CD4-positive, alpha-beta T cell (primary cell): ENCODE data around the gene BRD3OS. TPM values are rescaled to one million over a fixed set of nuclear protein-coding genes. Genes with fewer than 3 reads are reported as not detected.
A peak's percentile ranks its signal among the peaks of the same experiment; 100 is the strongest.

Source experiments
- ATAC-seq: fragments of 200-7000 bp; cut with Tn5 transposase; one replicate; pipeline ENCODE4 v1.10.0; 2022; ENCODE audit warnings: mild to moderate bottlenecking; ENCODE audit not compliant: poor library complexity
- CTCF ChIA-PET: fragments of 350-600 bp; sonication (Branson Sonifier 250); formaldehyde crosslinking; loops from one replicate; lab custom pipeline; 2021; ENCODE audit warnings: antibody characterized with exemption, inconsistent platforms; lab: Charles Lee
- POLR2A ChIA-PET: fragments of 350-600 bp; sonication (Branson Sonifier 250); formaldehyde crosslinking; loops from one replicate; lab custom pipeline; 2021; ENCODE audit warnings: antibody characterized with exemption, inconsistent platforms; lab: Charles Lee
- DNase-seq, 14 experiments: peaks; one replicate each; pipeline ENCODE4 v3.0.0-alpha.2; 2013 to 2020; ENCODE audit warnings: mixed read lengths in 2 of 14
- H3K27ac ChIP-seq, 2 donors: one replicate each; pipeline versions ENCODE4 v1.5.1 to v1.7.0; 2013; ENCODE audit warnings: low read length in 2 of 2, low read depth in 1 of 2, mild to moderate bottlenecking in 1 of 2
- H3K27me3 ChIP-seq, 2 experiments: 1 replicate in 1 of 2; 2 replicates in 1 of 2; pipeline versions ENCODE4 v1.6.1 to v1.7.0; 2013; ENCODE audit warnings: low read length in 2 of 2, control low read depth in 1 of 2, mild to moderate bottlenecking in 1 of 2, moderate library complexity in 1 of 2; ENCODE audit not compliant: insufficient read depth in 2 of 2, control insufficient read depth in 1 of 2
- H3K36me3 ChIP-seq: one replicate; pipeline ENCODE4 v1.6.1; 2013; ENCODE audit warnings: low read length, control low read depth; ENCODE audit not compliant: insufficient read depth
- H3K4me1 ChIP-seq: one replicate; pipeline ENCODE4 v1.6.1; 2013; ENCODE audit warnings: low read length, control low read depth; ENCODE audit not compliant: insufficient read depth
- H3K4me3 ChIP-seq: one replicate; pipeline ENCODE4 v1.5.1; 2013; ENCODE audit warnings: mild to moderate bottlenecking, low read length, moderate library complexity
- H3K9me3 ChIP-seq, 2 experiments: 1 replicate in 1 of 2; 2 replicates in 1 of 2; pipeline versions ENCODE4 v1.6.1 to v1.7.0; 2013; ENCODE audit warnings: low read length in 2 of 2, mild to moderate bottlenecking in 2 of 2, control low read depth in 1 of 2, moderate library complexity in 1 of 2; ENCODE audit not compliant: control insufficient read depth in 1 of 2, insufficient read depth in 1 of 2
- H3K27ac Mint-ChIP-seq: one replicate; pipeline ENCODE4 v1.8.0; 2020; ENCODE audit warnings: mixed read lengths
- H3K27me3 Mint-ChIP-seq: one replicate; pipeline ENCODE4 v1.8.0; 2021; ENCODE audit warnings: mixed read lengths
- H3K36me3 Mint-ChIP-seq: one replicate; pipeline ENCODE4 v1.8.0; 2021; ENCODE audit warnings: low read depth, mixed read lengths
- H3K4me1 Mint-ChIP-seq: one replicate; pipeline ENCODE4 v1.8.0; 2021; ENCODE audit warnings: low read depth, mixed read lengths
- H3K4me3 Mint-ChIP-seq: one replicate; pipeline ENCODE4 v1.8.0; 2020; ENCODE audit warnings: mild to moderate bottlenecking, mixed read lengths
- H3K9me3 Mint-ChIP-seq: one replicate; pipeline ENCODE4 v1.8.0; 2020; ENCODE audit warnings: mixed read lengths
- CTCF ChIP-seq: fragments of 200-600 bp; IDR thresholded peaks from one replicate; pipeline ENCODE4 v1.8.0; 2022; ENCODE audit warnings: antibody characterized with exemption, mild to moderate bottlenecking
- intact Hi-C, 2 experiments: fragments of 100-400 bp; cut with DNase I in 1 of 2; cut with micrococcal nuclease in 1 of 2; formaldehyde crosslinking; loops; one replicate each; pipeline versions ENCODE4 v1.15.1 to v1.9.0; 2023 to 2025; cut with DNase I, micrococcal nuclease
- polyA plus RNA-seq, 2 donors: library from polyadenylated mRNA; unstranded; fragments of 120-200 nt; gene quantifications; one replicate each; pipeline ENCODE4 v1.2.1, GENCODE V29; 2013
- total RNA-seq, 174 experiments: library from RNA in 2 of 174; stranded (reverse) in 2 of 174; gene quantifications; one replicate each; pipeline ENCODE4 v1.2.3 and lab custom pipeline; 2021 to 2026

Gene BRD3OS
- total RNA-seq (1 to 10 TPM; 4.0 to 4.9 TPM), total RNA-seq (lab: John Stamatoyannopoulos, UW) (7.0 to 35.0 (median 22.2) reads per million in 172 experiments)
- 11.0 TPM for polyA plus RNA-seq (2013, experiment 1 of 2)
- 11.3 TPM for polyA plus RNA-seq (2013, experiment 2 of 2)

- Mint-ChIP-seq H3K36me3 (peaks cover 3% of the 10 kb centered on the region), H3K4me3 (peak within 1 kb of the TSS; percentile 88), H3K9me3 (no peaks in the 10 kb centered on the region), H3K27ac (peak within 1 kb of the TSS; percentile 27), H3K4me1 (no peaks in the 10 kb centered on the region), H3K27me3 (no peaks in the 10 kb centered on the region)
- ATAC-seq (peak; percentile 88), DNase-seq (peak; percentile 83 to 98 (median 92))
- no peaks in the 10 kb centered on the region for H3K9me3 ChIP-seq
- H3K27me3 ChIP-seq = no peaks in the 10 kb centered on the region
- intact Hi-C loops = loop anchor here (1.0 to 10.0 kb wide), 7 partner anchors 33 to 670 kb away; partner anchors contain the start of genes BRD3 (in 2 of the 2), RXRA (in 1 of the 2), SURF1 (in 1 of the 2) and SURF2 (in 1 of the 2)
- peaks cover 13% of the 10 kb centered on the region for H3K4me1 ChIP-seq
- peak within 1 kb of the TSS; percentile 30 to 34 for H3K27ac ChIP-seq
- H3K4me3 ChIP-seq = peak within 1 kb of the TSS; percentile 82
- no peak for TF ChIP-seq CTCF
- no peaks in the 10 kb centered on the region for H3K36me3 ChIP-seq
- ChIA-PET CTCF (interaction anchor here (0.6 to 2.1 kb wide), 4 partner anchors 31 to 621 kb away, joined by 3 to 10 read pairs (median 3); no protein-coding TSS in a partner anchor), POLR2A (interaction anchor here (0.6 to 3.0 kb wide), 6 partner anchors 10 to 139 kb away, joined by 3 to 20 read pairs (median 6); partner anchors contain the start of genes RNU6ATAC and WDR5)
Observed at GRCh38 chr9:134024828-134025605, at the start of gene BRD3OS. Gene BRD3OS (plus strand): TSS chr9:134025481. CDS start chr9:134026748, 1,267 bp downstream.

GRCh38 chr9:133975511-133975910 is 49.8 kb upstream of the BRD3OS start:
- ChIA-PET CTCF (no interaction called here), POLR2A (no interaction called here)
- no peaks in the 10 kb centered on the region for H3K4me1 Mint-ChIP-seq
- H3K9me3 Mint-ChIP-seq = no peaks in the 10 kb centered on the region
- H3K27ac ChIP-seq = no peak overlapping the region
- no peaks in the 10 kb centered on the region for H3K36me3 ChIP-seq
- H3K4me3 ChIP-seq = no peak overlapping the region
- intact Hi-C loops = no loop called here
- no peak overlapping the region for H3K27ac Mint-ChIP-seq
- no peaks in the 10 kb centered on the region for H3K4me1 ChIP-seq
- no peak overlapping the region for H3K4me3 Mint-ChIP-seq
- ATAC-seq = no peak
- no peaks in the 10 kb centered on the region for H3K27me3 Mint-ChIP-seq
- no peaks in the 10 kb centered on the region for H3K36me3 Mint-ChIP-seq
- H3K27me3 ChIP-seq = no peaks in the 10 kb centered on the region
- no peaks in the 10 kb centered on the region for H3K9me3 ChIP-seq
- TF ChIP-seq CTCF = no peak
- no peak for DNase-seq

GRCh38 chr9:133976191-133976861 is 49.0 kb upstream of the BRD3OS start:
- no peak for TF ChIP-seq CTCF
- ATAC-seq = no peak
- no peak overlapping the region for H3K4me3 Mint-ChIP-seq
- ChIA-PET CTCF (no interaction called here), POLR2A (no interaction called here)
- Histone ChIP-seq H3K4me1 (no peaks in the 10 kb centered on the region), H3K36me3 (no peaks in the 10 kb centered on the region), H3K27me3 (no peaks in the 10 kb centered on the region), H3K9me3 (no peaks in the 10 kb centered on the region), H3K27ac (no peak overlapping the region), H3K4me3 (no peak overlapping the region)
- no peaks in the 10 kb centered on the region for H3K27me3 Mint-ChIP-seq
- H3K27ac Mint-ChIP-seq = no peak overlapping the region
- intact Hi-C loops = no loop called here
- no peaks in the 10 kb centered on the region for H3K4me1 Mint-ChIP-seq
- no peaks in the 10 kb centered on the region for H3K36me3 Mint-ChIP-seq
- no peak for DNase-seq
- no peaks in the 10 kb centered on the region for H3K9me3 Mint-ChIP-seq
